Measurements from ENCODE around the gene FAH.

- no peak for TF ChIP-seq CTCF (IDR thresholded peaks at IDR 0.05)
- no peak for TF ChIP-seq POLR2A (IDR thresholded peaks at IDR 0.05)
These were observed 22.6 kb downstream of the FAH start for GRCh38 chr15:80175436-80175835.

Measured in uterus (tissue), 2 donors.